CD14-positive monocyte (primary cell): ENCODE data around the gene FN1. TPM values are rescaled to one million over a fixed set of nuclear protein-coding genes. Genes with fewer than 3 reads are reported as not detected.

Experiments
- DNase-seq, 3 donors: peaks; one replicate each; pipeline ENCODE4 v3.0.0-alpha.2; 2011 to 2022
- H2AFZ ChIP-seq: 2 replicates; pipeline ENCODE4 v1.6.0; 2012; ENCODE audit warnings: mild to moderate bottlenecking, low read depth, low read length, inconsistent platforms; ENCODE audit not compliant: insufficient read depth, poor library complexity, severe bottlenecking
- H3K27ac ChIP-seq, 2 donors: 1 replicate in 1 of 2; 2 replicates in 1 of 2; pipeline ENCODE4 v1.5.1; 2012 to 2013; ENCODE audit warnings: low read length in 2 of 2, control low read depth in 1 of 2, inconsistent platforms in 1 of 2, low read depth in 1 of 2, mild to moderate bottlenecking in 1 of 2
- H3K27me3 ChIP-seq, 2 donors: one replicate each; pipeline versions ENCODE4 v1.6.0 to v1.6.1; 2011 to 2013; ENCODE audit warnings: low read length in 2 of 2; ENCODE audit not compliant: control insufficient read depth in 2 of 2, insufficient read depth in 2 of 2
- H3K36me3 ChIP-seq, 2 donors: replicated peaks in 1 of 2; 1 replicate in 1 of 2; 2 replicates in 1 of 2; pipeline versions ENCODE4 v1.5.1 to v1.6.1; 2012 to 2013; ENCODE audit warnings: low read length in 2 of 2, control low read depth in 1 of 2, inconsistent platforms in 1 of 2, mild to moderate bottlenecking in 1 of 2; ENCODE audit not compliant: insufficient read depth in 2 of 2, control insufficient read depth in 1 of 2
- H3K4me1 ChIP-seq, 2 donors: 1 replicate in 1 of 2; 2 replicates in 1 of 2; pipeline versions ENCODE4 v1.5.1 to v1.6.1; 2012 to 2013; ENCODE audit warnings: low read length in 2 of 2, control low read depth in 1 of 2, inconsistent platforms in 1 of 2, mild to moderate bottlenecking in 1 of 2, moderate library complexity in 1 of 2; ENCODE audit not compliant: insufficient read depth in 2 of 2, control insufficient read depth in 1 of 2
- H3K4me2 ChIP-seq: replicated peaks from 2 replicates; pipeline ENCODE3; 2012; ENCODE audit warnings: low read length, moderate library complexity, mild to moderate bottlenecking; ENCODE audit not compliant: poor library complexity, severe bottlenecking; ENCODE audit errors: extremely low read depth
- H3K4me3 ChIP-seq, 3 experiments: fragments of 200-600 bp in 1 of 3; sonication (generic) in 1 of 3; replicated peaks in 1 of 3; 1 replicate in 2 of 3; 2 replicates in 1 of 3; pipeline ENCODE4 v1.5.1; 2011 to 2013; ENCODE audit warnings: low read length in 3 of 3, mild to moderate bottlenecking in 3 of 3, control low read depth in 2 of 3, low read depth in 2 of 3, inconsistent platforms in 1 of 3, moderate library complexity in 1 of 3
- H3K79me2 ChIP-seq: 2 replicates; pipeline ENCODE4 v1.6.0; 2012; ENCODE audit warnings: mild to moderate bottlenecking, control low read depth, inconsistent platforms, low read length, moderate library complexity; ENCODE audit not compliant: insufficient read depth
- H3K9ac ChIP-seq: 2 replicates; pipeline ENCODE4 v1.6.0; 2017; ENCODE audit warnings: low read length, mild to moderate bottlenecking; ENCODE audit not compliant: insufficient read depth, poor library complexity, severe bottlenecking
- H3K9me3 ChIP-seq, 2 donors: replicated peaks in 1 of 2; 1 replicate in 1 of 2; 2 replicates in 1 of 2; pipeline versions ENCODE4 v1.5.1 to v1.6.1; 2012 to 2013; ENCODE audit warnings: low read length in 2 of 2, control low read depth in 1 of 2; ENCODE audit not compliant: control insufficient read depth in 1 of 2, insufficient read depth in 1 of 2
- H4K20me1 ChIP-seq: 2 replicates; pipeline ENCODE4 v1.6.0; 2012; ENCODE audit warnings: mild to moderate bottlenecking, low read length, control low read depth, moderate library complexity; ENCODE audit not compliant: insufficient read depth
- H3K27ac Mint-ChIP-seq, 7 donors: one replicate each; pipeline ENCODE4 v1.8.0; 2020; ENCODE audit warnings: mild to moderate bottlenecking in 7 of 7, mixed read lengths in 7 of 7, moderate library complexity in 6 of 7, inconsistent platforms in 2 of 7
- H3K27me3 Mint-ChIP-seq, 3 donors: one replicate each; pipeline ENCODE4 v1.8.0; 2021 to 2022; ENCODE audit warnings: low read depth in 3 of 3, mild to moderate bottlenecking in 3 of 3, mixed read lengths in 3 of 3, moderate library complexity in 3 of 3, inconsistent platforms in 1 of 3
- H3K36me3 Mint-ChIP-seq, 2 donors: one replicate each; pipeline ENCODE4 v1.8.0; 2020; ENCODE audit warnings: mixed read lengths in 2 of 2, inconsistent platforms in 1 of 2, mild to moderate bottlenecking in 1 of 2
- H3K4me1 Mint-ChIP-seq: one replicate; pipeline ENCODE4 v1.8.0; 2020; ENCODE audit warnings: mild to moderate bottlenecking, mixed read lengths
- H3K4me3 Mint-ChIP-seq, 2 donors: one replicate each; pipeline ENCODE4 v1.8.0; 2020; ENCODE audit warnings: mild to moderate bottlenecking in 2 of 2, mixed read lengths in 2 of 2, moderate library complexity in 1 of 2
- H3K9me3 Mint-ChIP-seq, 7 donors: one replicate each; pipeline ENCODE4 v1.8.0; 2020 to 2022; ENCODE audit warnings: mixed read lengths in 7 of 7, mild to moderate bottlenecking in 6 of 7, moderate library complexity in 6 of 7, inconsistent platforms in 2 of 7
- WGBS: methylation state at CpG from one replicate; pipeline ENCODE4 v1.1.5; 2013; ENCODE audit warnings: missing lambda C conversion rate; ENCODE audit not compliant: insufficient coverage; 5-methylcytosine and 5-hydroxymethylcytosine counted together
- intact Hi-C, 2 donors: fragments of 100-400 bp; cut with micrococcal nuclease; formaldehyde crosslinking; loops; one replicate each; pipeline versions ENCODE4 v1.15.0 to v1.15.1; 2023
- polyA plus RNA-seq, 3 donors: library from polyadenylated mRNA; depleted of rRNA in 1 of 3; unstranded in 2 of 3; stranded (reverse) in 1 of 3; fragments of 300-500 nt in 2 of 3; fragments of >200 nt in 1 of 3; fragmentation: Illumina TruSeq in 2 of 3; gene quantifications; 1 replicate in 2 of 3; 2 replicates in 1 of 3; pipeline ENCODE4 v1.2.3, GENCODE V29; 2012 to 2021
- TF ChIP-seq, protein P1 (sequence below): fragments of 200-600 bp; IDR thresholded peaks from one replicate; pipeline ENCODE4 v1.8.0; 2022; ENCODE audit warnings: antibody characterized with exemption, mild to moderate bottlenecking

The FN1 gene
- polyA plus RNA-seq, 3 donors, result 0.21 to 0.72 (median 0.23) TPM

DNA sequence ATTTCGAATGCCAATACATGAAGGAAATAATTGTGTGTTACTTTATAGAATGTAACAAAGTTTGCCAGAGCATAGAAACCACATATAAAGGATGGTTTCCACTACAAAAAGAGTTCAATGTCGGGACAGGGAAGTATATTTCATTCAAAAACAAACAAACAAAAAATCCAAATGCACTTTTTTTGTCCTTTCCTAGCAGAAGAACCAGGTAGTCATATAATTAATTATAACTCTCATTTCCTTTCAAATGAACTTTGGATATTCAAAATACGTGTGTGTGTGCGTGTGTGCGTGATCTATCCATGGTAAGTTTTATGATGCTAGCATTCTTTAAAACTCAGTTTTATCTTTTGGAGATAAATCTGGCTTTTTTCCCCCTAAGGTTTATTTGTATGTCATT lies 8.3 kb downstream of the FN1 start:
- no peaks in the 10 kb centered on the region for H4K20me1 ChIP-seq
- no peak overlapping the region for H3K4me3 ChIP-seq
- H3K4me1 ChIP-seq, result no peaks in the 10 kb centered on the region
- no peak overlapping the region for H3K9ac ChIP-seq
- no peak overlapping the region for H3K27ac ChIP-seq
- TF ChIP-seq, protein P1, sequence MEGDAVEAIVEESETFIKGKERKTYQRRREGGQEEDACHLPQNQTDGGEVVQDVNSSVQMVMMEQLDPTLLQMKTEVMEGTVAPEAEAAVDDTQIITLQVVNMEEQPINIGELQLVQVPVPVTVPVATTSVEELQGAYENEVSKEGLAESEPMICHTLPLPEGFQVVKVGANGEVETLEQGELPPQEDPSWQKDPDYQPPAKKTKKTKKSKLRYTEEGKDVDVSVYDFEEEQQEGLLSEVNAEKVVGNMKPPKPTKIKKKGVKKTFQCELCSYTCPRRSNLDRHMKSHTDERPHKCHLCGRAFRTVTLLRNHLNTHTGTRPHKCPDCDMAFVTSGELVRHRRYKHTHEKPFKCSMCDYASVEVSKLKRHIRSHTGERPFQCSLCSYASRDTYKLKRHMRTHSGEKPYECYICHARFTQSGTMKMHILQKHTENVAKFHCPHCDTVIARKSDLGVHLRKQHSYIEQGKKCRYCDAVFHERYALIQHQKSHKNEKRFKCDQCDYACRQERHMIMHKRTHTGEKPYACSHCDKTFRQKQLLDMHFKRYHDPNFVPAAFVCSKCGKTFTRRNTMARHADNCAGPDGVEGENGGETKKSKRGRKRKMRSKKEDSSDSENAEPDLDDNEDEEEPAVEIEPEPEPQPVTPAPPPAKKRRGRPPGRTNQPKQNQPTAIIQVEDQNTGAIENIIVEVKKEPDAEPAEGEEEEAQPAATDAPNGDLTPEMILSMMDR, result no peak
- no CpG with 5 or more reads among the region's 5 CpGs for WGBS
- intact Hi-C loops, result no loop called here
- Mint-ChIP-seq H3K9me3 (peaks cover 0 to 3% (median 0%) of the 10 kb centered on the region in 7 donors), H3K36me3 (no peaks in the 10 kb centered on the region), H3K27ac (no peak overlapping the region), H3K27me3 (peaks cover 25 to 53% (median 31%) of the 10 kb centered on the region in 3 donors), H3K4me1 (peaks cover 3% of the 10 kb centered on the region), H3K4me3 (no peak overlapping the region)
- H3K36me3 ChIP-seq, result no peaks in the 10 kb centered on the region
- H3K79me2 ChIP-seq, result no peaks in the 10 kb centered on the region
- no peak for DNase-seq
- H2AFZ ChIP-seq, result no peak overlapping the region
- no peak overlapping the region for H3K4me2 ChIP-seq
- H3K9me3 ChIP-seq, result no peaks in the 10 kb centered on the region
- H3K27me3 ChIP-seq, result peaks cover 20 to 53% of the 10 kb centered on the region in 2 donors

DNA sequence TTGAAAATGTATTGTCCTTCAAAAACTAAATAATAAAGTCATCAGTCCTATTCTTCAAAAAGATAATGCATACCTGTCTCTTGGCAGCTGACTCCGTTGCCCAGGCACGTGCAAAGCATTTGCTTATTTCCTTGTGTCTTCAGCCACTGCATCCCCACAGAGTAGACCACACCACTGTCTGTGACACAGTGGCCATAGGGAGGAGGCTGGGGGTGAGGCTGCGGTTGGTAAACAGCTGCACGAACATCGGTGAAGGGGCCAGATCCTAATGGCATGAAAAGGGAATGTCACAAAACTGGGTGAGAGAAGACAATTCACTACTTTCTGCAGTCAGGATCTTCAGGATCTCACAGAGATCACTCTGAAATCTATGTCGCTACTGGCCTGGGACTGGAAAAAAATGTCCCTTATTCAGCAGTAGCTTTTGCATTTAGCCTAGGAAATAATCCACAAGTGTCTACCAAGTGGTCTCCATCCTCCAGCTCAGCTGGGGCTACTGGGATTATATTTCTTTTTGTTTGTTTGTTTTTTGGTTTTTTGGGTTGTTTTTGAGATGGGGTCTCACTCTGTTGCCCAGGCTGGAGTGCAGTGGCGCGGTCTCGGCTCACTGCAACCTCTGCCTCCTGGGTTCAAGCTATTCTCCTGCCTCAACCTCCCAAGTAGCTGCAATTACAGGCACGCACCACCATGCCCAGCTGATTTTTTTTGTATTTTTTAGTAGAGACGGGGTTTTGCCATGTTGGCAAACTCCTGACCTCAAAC lies 10.7 kb downstream of the FN1 start:
- Histone ChIP-seq H2AFZ (no peak overlapping the region), H3K9me3 (no peaks in the 10 kb centered on the region), H3K9ac (no peak overlapping the region), H3K4me3 (no peak overlapping the region), H3K79me2 (no peaks in the 10 kb centered on the region), H3K4me1 (no peaks in the 10 kb centered on the region), H3K27me3 (peaks cover 9 to 29% of the 10 kb centered on the region in 2 donors), H3K27ac (no peak overlapping the region), H3K36me3 (no peaks in the 10 kb centered on the region), H3K4me2 (no peak overlapping the region), H4K20me1 (no peaks in the 10 kb centered on the region)
- no peak overlapping the region for H3K4me3 Mint-ChIP-seq
- WGBS, result 97% methylated on average over 4 of the region's 11 CpGs
- intact Hi-C loops, result no loop called here
- TF ChIP-seq, protein P1, result no peak
- DNase-seq, result no peak
- H3K27ac Mint-ChIP-seq, result no peak overlapping the region
- H3K36me3 Mint-ChIP-seq, result no peaks in the 10 kb centered on the region
- H3K4me1 Mint-ChIP-seq, result peaks cover 3% of the 10 kb centered on the region
- peaks cover 18 to 51% (median 27%) of the 10 kb centered on the region in 3 donors for H3K27me3 Mint-ChIP-seq
- peaks cover 0 to 3% (median 0%) of the 10 kb centered on the region in 7 donors for H3K9me3 Mint-ChIP-seq
